K562 (cell line): ENCODE results near the gene ST7. TPM values are rescaled to one million over a fixed set of nuclear protein-coding genes. Genes with fewer than 3 reads are reported as not detected.
A peak's percentile ranks its signal among the peaks of the same experiment; 100 is the strongest.

Experiments
- polyA plus RNA-seq, 8 experiments: library from polyadenylated mRNA; depleted of rRNA in 4 of 8; stranded (reverse) in 5 of 8; unstranded in 3 of 8; fragments of >200 nt; fragmentation: Nextera tagmentation in 2 of 8; fragmentation: Illumina TruSeq in 1 of 8; extraction: Ambion mirVana in 2 of 8; extraction: Trizol in 1 of 8; gene quantifications; 2 replicates each; pipeline versions ENCODE4 v1.2.1 to v1.2.3, GENCODE V29; 2011 to 2014; ENCODE audit warnings: inconsistent platforms in 1 of 8, missing spikeins in 1 of 8
- total RNA-seq, 7 experiments: library from RNA; depleted of rRNA in 6 of 7; stranded (reverse); fragments of >200 nt in 6 of 7; fragmentation: Illumina TruSeq in 2 of 7; extraction: Trizol in 2 of 7; gene quantifications; 2 replicates each; pipeline versions ENCODE4 v1.2.1 to v1.2.3, GENCODE V29; 2011 to 2021; ENCODE audit warnings: low replicate concordance in 1 of 7
- TF ChIP-seq, protein P1 (sequence below), 2 experiments: fragments of 450-650 bp; IDR thresholded peaks; 2 replicates each; pipeline ENCODE4 v1.6.1; 2016; ENCODE audit warnings: mild to moderate bottlenecking in 2 of 2, borderline replicate concordance in 1 of 2, low read depth in 1 of 2, moderate library complexity in 1 of 2

ST7 gene
- total and polyA plus RNA-seq, 9 of the 15 experiments (the other 6 are each of a cell fraction or from before 2014, with no cell fraction given) = 23.9 to 56.3 (median 36.9) TPM

DNA sequence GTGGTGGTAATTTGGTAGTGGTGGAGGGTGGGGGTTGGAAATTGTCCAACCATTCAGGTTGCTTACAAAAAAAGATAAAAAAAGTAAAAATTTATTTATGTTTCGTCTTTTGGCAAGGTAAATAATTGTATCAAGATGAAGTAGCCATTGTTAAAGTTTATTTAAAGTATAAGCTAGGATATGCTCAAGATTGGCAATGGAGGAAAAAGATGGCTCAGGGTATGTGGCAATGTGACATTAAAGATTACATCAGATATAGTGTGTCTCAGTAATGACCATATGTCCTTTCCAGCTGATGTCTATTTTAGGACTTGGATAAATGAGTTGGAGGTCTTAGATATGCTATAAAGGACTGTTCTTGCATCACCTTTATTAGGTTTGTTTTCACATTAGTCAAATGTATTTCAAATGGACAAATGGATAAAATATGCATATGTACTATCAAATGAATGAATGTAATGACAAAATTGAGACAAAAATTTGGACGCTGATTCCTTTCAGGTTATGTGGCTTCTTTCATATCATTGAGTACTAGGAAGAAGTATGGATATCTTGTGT is 60.9 kb downstream of the ST7 start (continued):
- TF ChIP-seq, protein P1, sequence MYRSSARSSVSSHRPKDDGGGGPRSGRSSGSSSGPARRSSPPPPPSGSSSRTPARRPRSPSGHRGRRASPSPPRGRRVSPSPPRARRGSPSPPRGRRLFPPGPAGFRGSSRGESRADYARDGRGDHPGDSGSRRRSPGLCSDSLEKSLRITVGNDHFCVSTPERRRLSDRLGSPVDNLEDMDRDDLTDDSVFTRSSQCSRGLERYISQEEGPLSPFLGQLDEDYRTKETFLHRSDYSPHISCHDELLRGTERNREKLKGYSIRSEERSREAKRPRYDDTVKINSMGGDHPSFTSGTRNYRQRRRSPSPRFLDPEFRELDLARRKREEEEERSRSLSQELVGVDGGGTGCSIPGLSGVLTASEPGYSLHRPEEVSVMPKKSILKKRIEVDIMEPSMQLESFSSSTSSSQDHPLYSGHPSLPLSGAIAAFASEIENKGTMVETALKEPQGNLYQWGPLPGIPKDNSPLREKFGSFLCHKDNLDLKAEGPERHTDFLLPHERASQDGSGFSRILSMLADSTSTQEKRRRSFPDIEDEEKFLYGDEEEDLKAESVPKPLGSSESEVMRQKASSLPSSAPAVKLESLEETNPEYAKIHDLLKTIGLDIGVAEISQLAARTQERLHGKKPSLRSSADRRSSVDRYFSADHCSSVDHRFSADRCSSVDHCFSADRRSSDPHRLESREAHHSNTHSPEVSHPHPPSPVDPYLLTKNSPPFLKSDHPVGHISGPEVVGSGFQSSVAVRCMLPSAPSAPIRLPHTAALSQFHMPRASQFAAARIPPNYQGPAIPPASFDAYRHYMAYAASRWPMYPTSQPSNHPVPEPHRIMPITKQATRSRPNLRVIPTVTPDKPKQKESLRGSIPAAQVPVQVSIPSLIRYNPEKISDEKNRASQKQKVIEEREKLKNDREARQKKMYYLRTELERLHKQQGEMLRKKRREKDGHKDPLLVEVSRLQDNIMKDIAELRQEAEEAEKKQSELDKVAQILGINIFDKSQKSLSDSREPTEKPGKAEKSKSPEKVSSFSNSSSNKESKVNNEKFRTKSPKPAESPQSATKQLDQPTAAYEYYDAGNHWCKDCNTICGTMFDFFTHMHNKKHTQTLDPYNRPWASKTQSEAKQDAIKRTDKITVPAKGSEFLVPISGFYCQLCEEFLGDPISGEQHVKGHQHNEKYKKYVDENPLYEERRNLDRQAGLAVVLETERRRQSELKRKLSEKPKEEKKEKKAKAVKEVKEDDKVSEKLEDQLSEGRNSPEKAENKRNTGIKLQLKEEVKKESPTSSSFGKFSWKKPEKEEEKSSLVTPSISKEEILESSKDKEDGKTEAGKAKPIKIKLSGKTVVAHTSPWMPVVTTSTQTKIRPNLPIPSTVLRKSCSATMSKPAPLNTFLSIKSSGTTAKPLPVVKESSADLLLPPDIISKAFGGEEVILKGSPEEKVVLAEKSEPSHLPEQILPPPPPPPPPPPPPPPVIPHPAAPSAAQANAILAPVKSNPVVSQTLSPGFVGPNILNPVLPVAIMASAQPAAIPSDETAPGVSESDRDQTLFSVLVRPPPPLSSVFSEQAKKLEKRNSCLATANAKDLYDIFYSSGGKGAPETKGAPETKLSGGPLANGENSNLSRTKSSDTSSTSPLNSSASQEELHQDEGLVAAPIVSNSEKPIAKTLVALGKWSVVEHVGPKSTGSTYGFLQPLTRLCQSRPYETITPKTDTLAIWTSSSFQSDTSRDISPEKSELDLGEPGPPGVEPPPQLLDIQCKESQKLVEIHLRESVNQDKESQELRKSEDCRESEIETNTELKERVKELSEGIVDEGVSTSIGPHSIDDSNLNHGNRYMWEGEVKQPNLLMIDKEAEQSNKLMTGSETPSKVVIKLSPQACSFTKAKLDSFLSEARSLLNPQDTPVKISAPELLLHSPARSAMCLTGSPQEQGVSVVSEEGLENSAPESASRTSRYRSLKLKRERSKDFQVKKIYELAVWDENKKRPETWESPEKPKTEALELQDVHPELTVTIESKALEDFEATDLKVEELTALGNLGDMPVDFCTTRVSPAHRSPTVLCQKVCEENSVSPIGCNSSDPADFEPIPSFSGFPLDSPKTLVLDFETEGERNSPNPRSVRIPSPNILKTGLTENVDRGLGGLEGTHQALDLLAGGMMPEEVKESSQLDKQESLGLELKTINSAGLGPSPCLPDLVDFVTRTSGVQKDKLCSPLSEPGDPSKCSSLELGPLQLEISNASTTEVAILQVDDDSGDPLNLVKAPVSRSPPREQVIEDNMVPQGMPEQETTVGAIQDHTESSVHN (IDR thresholded peaks at IDR 0.05; ENCODE audit: borderline replicate concordance in 1 of 2, low read depth in 1 of 2) = peak in 1 of 2 experiments; percentile 82; a peak in 2 of 4 replicates
- TF ChIP-seq, all 486 proteins: peak for 86
